K562 (cell line): Measurements from ENCODE around the gene CTDSPL. TPM values are rescaled to one million over a fixed set of nuclear protein-coding genes. Genes with fewer than 3 reads are reported as not detected.

Experiments
- ATF1 ChIP-seq, 2 experiments: fragments of 450-650 bp in 1 of 2; IDR thresholded peaks; 2 replicates each; pipeline ENCODE4 v1.6.1; 2016; ENCODE audit warnings: missing compliant biosample characterization in 1 of 2, missing genetic modification characterization in 1 of 2
- DPF2 ChIP-seq: fragments of 450-650 bp; IDR thresholded peaks from 2 replicates; pipeline ENCODE4 v1.6.1; 2016
- FOXM1 ChIP-seq, 2 experiments: fragments of 450-650 bp in 1 of 2; sonication (generic) in 1 of 2; formaldehyde crosslinking in 1 of 2; IDR thresholded peaks; 2 replicates each; pipeline versions ENCODE4 v1.6.1 to v1.9.0; 2017 to 2022; ENCODE audit warnings: low read depth in 2 of 2, mild to moderate bottlenecking in 2 of 2, missing genetic modification reagents in 1 of 2, moderate library complexity in 1 of 2
- GABPA ChIP-seq: fragments of 200-800 bp; sonication (Bioruptor generic); conservative IDR thresholded peaks from 2 replicates; pipeline ENCODE4 v1.6.1; 2016; ENCODE audit warnings: low read depth, missing genetic modification characterization, missing compliant biosample characterization
- HDAC3 ChIP-seq: fragments of 450-650 bp; IDR thresholded peaks from 2 replicates; pipeline ENCODE4 v1.6.1; 2018; ENCODE audit warnings: borderline replicate concordance, mild to moderate bottlenecking, moderate library complexity; ENCODE audit not compliant: partially characterized antibody
- KDM2B ChIP-seq: fragments of 250-450 bp; sonication (Bioruptor Pico); IDR thresholded peaks from 2 replicates; pipeline ENCODE4 v1.8.0; 2021; ENCODE audit warnings: mild to moderate bottlenecking, moderate library complexity
- MYBL2 ChIP-seq, 2 experiments: fragments of 450-650 bp in 1 of 2; sonication (generic) in 1 of 2; formaldehyde crosslinking in 1 of 2; IDR thresholded peaks; 2 replicates each; pipeline versions ENCODE4 v1.6.1 to v1.8.1; 2017 to 2022; ENCODE audit warnings: borderline replicate concordance in 1 of 2, inconsistent platforms in 1 of 2, low read depth in 1 of 2, mild to moderate bottlenecking in 1 of 2, missing genetic modification reagents in 1 of 2, moderate library complexity in 1 of 2
- SETDB1 ChIP-seq: IDR thresholded peaks from one replicate; pipeline ENCODE4 v1.6.1; 2012; ENCODE audit warnings: low read length, control low read depth, inconsistent platforms
- TEAD1 ChIP-seq, 2 experiments: fragments of 450-650 bp in 1 of 2; sonication (generic) in 1 of 2; formaldehyde crosslinking; IDR thresholded peaks; 2 replicates each; pipeline versions ENCODE4 v1.4.0 to v1.8.0; 2020 to 2022; ENCODE audit warnings: mild to moderate bottlenecking in 2 of 2, missing genetic modification reagents in 1 of 2
- ZBTB8A ChIP-seq: fragments of 450-650 bp; IDR thresholded peaks from 2 replicates; pipeline ENCODE4 v1.6.1; 2018; ENCODE audit warnings: mild to moderate bottlenecking, moderate library complexity; ENCODE audit not compliant: partially characterized antibody
- ZNF217 ChIP-seq: sonication (generic); formaldehyde crosslinking; IDR thresholded peaks from 2 replicates; pipeline ENCODE4 v1.8.0; 2022; ENCODE audit warnings: mild to moderate bottlenecking, missing genetic modification reagents
- ZNF384 ChIP-seq: IDR thresholded peaks from 2 replicates; pipeline ENCODE4 v1.6.1; 2012; ENCODE audit warnings: low read depth, low read length, improper control_type of control experiment
- ZNF583 ChIP-seq: fragments of 250-450 bp; sonication (Bioruptor Pico); IDR thresholded peaks from 2 replicates; pipeline ENCODE4 v1.4.0; 2020
- ZNF75A ChIP-seq: fragments of 450-650 bp; formaldehyde crosslinking; IDR thresholded peaks from 2 replicates; pipeline ENCODE4 v1.4.0; 2020; ENCODE audit warnings: mild to moderate bottlenecking
- polyA plus RNA-seq, 8 experiments: library from polyadenylated mRNA; depleted of rRNA in 4 of 8; stranded (reverse) in 5 of 8; unstranded in 3 of 8; fragments of >200 nt; fragmentation: Nextera tagmentation in 2 of 8; fragmentation: Illumina TruSeq in 1 of 8; extraction: Ambion mirVana in 2 of 8; extraction: Trizol in 1 of 8; gene quantifications; 2 replicates each; pipeline versions ENCODE4 v1.2.1 to v1.2.3, GENCODE V29; 2011 to 2014; ENCODE audit warnings: inconsistent platforms in 1 of 8, missing spikeins in 1 of 8
- total RNA-seq, 7 experiments: library from RNA; depleted of rRNA in 6 of 7; stranded (reverse); fragments of >200 nt in 6 of 7; fragmentation: Illumina TruSeq in 2 of 7; extraction: Trizol in 2 of 7; gene quantifications; 2 replicates each; pipeline versions ENCODE4 v1.2.1 to v1.2.3, GENCODE V29; 2011 to 2021; ENCODE audit warnings: low replicate concordance in 1 of 7
- TF ChIP-seq, protein P1 (sequence below): sonication (generic); formaldehyde crosslinking; IDR thresholded peaks from 2 replicates; pipeline ENCODE4 v1.8.0; 2023; ENCODE audit warnings: mild to moderate bottlenecking, missing genetic modification reagents
- TF ChIP-seq, protein P2 (sequence below): fragments of 450-650 bp; IDR thresholded peaks from 2 replicates; pipeline ENCODE4 v1.7.0; 2016; ENCODE audit warnings: borderline replicate concordance
- TF ChIP-seq, protein P3 (sequence below): fragments of 250-450 bp; sonication (Bioruptor Pico); IDR thresholded peaks from 2 replicates; pipeline ENCODE4 v1.4.0; 2020; ENCODE audit warnings: mild to moderate bottlenecking, moderate library complexity, borderline replicate concordance

Gene CTDSPL
- total and polyA plus RNA-seq, 9 of the 15 experiments (the other 6 are each of a cell fraction or from before 2014, with no cell fraction given) = 5.1 to 19.3 (median 11.3) TPM

DNA sequence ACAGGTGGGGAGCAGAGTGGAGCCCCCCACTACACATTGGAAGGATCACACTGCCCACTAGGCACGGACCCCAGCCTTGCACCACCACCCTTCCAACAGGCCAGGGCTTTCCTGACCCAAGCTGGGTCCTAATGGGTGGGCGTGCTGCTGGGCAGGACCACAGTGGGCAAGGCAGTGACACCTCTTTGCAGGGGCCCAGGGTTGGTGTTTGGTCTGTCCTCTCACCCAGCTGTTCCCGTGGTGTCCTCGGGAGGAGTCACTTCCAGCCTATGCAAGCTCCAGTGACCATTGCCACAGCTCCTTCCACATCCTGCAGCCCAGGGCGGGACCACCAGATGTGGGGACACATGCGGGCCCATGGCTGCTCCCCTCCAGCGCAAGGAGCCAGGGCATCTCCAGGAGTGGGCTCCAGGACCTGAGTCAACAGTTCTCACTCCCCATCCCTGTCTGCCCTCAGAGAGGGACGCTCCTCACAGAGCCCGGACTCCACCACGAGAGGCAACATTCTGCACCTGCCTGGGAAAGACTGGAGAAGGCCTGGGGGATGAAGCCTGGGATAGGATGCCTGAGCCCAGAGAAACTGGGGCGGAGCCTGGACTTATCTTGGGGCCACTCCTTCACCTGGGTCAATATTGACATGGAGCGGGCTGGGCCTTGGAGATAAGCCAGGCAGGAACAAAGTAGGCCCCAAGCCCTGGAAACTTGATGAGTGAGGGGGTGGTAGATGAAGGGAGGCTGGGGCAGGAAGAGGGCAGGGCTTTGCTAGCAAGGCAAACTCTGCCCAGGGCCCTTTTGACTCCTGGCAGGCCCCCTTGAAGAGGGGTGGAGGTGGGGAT, 125.0 kb downstream of the CTDSPL start (continued):
- TF ChIP-seq, protein P1, sequence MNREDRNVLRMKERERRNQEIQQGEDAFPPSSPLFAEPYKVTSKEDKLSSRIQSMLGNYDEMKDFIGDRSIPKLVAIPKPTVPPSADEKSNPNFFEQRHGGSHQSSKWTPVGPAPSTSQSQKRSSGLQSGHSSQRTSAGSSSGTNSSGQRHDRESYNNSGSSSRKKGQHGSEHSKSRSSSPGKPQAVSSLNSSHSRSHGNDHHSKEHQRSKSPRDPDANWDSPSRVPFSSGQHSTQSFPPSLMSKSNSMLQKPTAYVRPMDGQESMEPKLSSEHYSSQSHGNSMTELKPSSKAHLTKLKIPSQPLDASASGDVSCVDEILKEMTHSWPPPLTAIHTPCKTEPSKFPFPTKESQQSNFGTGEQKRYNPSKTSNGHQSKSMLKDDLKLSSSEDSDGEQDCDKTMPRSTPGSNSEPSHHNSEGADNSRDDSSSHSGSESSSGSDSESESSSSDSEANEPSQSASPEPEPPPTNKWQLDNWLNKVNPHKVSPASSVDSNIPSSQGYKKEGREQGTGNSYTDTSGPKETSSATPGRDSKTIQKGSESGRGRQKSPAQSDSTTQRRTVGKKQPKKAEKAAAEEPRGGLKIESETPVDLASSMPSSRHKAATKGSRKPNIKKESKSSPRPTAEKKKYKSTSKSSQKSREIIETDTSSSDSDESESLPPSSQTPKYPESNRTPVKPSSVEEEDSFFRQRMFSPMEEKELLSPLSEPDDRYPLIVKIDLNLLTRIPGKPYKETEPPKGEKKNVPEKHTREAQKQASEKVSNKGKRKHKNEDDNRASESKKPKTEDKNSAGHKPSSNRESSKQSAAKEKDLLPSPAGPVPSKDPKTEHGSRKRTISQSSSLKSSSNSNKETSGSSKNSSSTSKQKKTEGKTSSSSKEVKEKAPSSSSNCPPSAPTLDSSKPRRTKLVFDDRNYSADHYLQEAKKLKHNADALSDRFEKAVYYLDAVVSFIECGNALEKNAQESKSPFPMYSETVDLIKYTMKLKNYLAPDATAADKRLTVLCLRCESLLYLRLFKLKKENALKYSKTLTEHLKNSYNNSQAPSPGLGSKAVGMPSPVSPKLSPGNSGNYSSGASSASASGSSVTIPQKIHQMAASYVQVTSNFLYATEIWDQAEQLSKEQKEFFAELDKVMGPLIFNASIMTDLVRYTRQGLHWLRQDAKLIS (CRISPR knock-in tag) = peak; percentile 49; the same call in 1 of the 2 replicates
- TF ChIP-seq, protein P2, sequence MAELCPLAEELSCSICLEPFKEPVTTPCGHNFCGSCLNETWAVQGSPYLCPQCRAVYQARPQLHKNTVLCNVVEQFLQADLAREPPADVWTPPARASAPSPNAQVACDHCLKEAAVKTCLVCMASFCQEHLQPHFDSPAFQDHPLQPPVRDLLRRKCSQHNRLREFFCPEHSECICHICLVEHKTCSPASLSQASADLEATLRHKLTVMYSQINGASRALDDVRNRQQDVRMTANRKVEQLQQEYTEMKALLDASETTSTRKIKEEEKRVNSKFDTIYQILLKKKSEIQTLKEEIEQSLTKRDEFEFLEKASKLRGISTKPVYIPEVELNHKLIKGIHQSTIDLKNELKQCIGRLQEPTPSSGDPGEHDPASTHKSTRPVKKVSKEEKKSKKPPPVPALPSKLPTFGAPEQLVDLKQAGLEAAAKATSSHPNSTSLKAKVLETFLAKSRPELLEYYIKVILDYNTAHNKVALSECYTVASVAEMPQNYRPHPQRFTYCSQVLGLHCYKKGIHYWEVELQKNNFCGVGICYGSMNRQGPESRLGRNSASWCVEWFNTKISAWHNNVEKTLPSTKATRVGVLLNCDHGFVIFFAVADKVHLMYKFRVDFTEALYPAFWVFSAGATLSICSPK = no peak
- no peak for TF ChIP-seq HDAC3
- no peak for TF ChIP-seq ATF1 (CRISPR knock-in tag; IDR thresholded peaks at IDR 0.05)
- TF ChIP-seq ATF1 (tag; IDR thresholded peaks at IDR 0.05) = no peak
- TF ChIP-seq FOXM1 (IDR thresholded peaks at IDR 0.05; ENCODE audit: low read depth) = peak; percentile 98
- no peak; the same call in 1 of the 2 replicates for TF ChIP-seq FOXM1 (CRISPR knock-in tag; IDR thresholded peaks at IDR 0.05; ENCODE audit: low read depth)
- TF ChIP-seq ZNF217 (CRISPR knock-in tag) = no peak
- peak; percentile 61 to 72; a peak in 3 of 4 replicates for TF ChIP-seq TEAD1 (CRISPR knock-in tag; IDR thresholded peaks at IDR 0.05)
- TF ChIP-seq DPF2 = peak; percentile 100
- TF ChIP-seq, protein P3, sequence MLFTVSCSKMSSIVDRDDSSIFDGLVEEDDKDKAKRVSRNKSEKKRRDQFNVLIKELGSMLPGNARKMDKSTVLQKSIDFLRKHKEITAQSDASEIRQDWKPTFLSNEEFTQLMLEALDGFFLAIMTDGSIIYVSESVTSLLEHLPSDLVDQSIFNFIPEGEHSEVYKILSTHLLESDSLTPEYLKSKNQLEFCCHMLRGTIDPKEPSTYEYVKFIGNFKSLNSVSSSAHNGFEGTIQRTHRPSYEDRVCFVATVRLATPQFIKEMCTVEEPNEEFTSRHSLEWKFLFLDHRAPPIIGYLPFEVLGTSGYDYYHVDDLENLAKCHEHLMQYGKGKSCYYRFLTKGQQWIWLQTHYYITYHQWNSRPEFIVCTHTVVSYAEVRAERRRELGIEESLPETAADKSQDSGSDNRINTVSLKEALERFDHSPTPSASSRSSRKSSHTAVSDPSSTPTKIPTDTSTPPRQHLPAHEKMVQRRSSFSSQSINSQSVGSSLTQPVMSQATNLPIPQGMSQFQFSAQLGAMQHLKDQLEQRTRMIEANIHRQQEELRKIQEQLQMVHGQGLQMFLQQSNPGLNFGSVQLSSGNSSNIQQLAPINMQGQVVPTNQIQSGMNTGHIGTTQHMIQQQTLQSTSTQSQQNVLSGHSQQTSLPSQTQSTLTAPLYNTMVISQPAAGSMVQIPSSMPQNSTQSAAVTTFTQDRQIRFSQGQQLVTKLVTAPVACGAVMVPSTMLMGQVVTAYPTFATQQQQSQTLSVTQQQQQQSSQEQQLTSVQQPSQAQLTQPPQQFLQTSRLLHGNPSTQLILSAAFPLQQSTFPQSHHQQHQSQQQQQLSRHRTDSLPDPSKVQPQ (CRISPR knock-in tag) = no peak
- no peak for TF ChIP-seq ZNF384
- no peak for TF ChIP-seq ZBTB8A
- TF ChIP-seq GABPA (tag) = no peak
- no peak for TF ChIP-seq ZNF583 (CRISPR knock-in tag)
- TF ChIP-seq MYBL2 (IDR thresholded peaks at IDR 0.05; ENCODE audit: low read depth) = no peak
- no peak for TF ChIP-seq MYBL2 (CRISPR knock-in tag; IDR thresholded peaks at IDR 0.05; ENCODE audit: borderline replicate concordance)
- TF ChIP-seq SETDB1 = no peak
- TF ChIP-seq ZNF75A (CRISPR knock-in tag) = no peak
- TF ChIP-seq KDM2B (CRISPR knock-in tag) = no peak
